GM13977 (cell line): ENCODE results near the gene RHBDD1.
"Not testable (repeated sequence)": the region's sequence is repeated elsewhere in the genome, so short reads cannot be mapped to it uniquely, and the experiment has no call there.

ENCODE experiments used
- DNase-seq: peaks from one replicate; pipeline ENCODE4 v3.0.0; 2012; ENCODE audit warnings: low spot score
- CTCF ChIP-seq: IDR thresholded peaks from 2 replicates; pipeline ENCODE4 v1.5.1; 2012; ENCODE audit warnings: mild to moderate bottlenecking, control low read depth; ENCODE audit not compliant: insufficient read depth; ENCODE audit errors: extremely low read depth, missing control alignments
- in situ Hi-C: fragments of 300-500 bp; cut with MboI; formaldehyde crosslinking; loops from one replicate; pipeline ENCODE4 v1.12.0; 2022; ENCODE audit warnings: low sequenced_read_pairs, low pct_unique_long_range_greater_than_20kb, mixed read lengths, inconsistent platforms; ENCODE audit not compliant: unreplicated experiment

Gene RHBDD1

GRCh38 chr2:226839161-226839560, 3.3 kb downstream of the RHBDD1 start:
- in situ Hi-C loops = no loop called here
- no peak for DNase-seq
- no peak for TF ChIP-seq CTCF

- TF ChIP-seq CTCF = no peak
- in situ Hi-C loops = no loop called here
- DNase-seq = no peak
Measured at GRCh38 chr2:226839951-226840350, 4.1 kb downstream of the RHBDD1 start.

GRCh38 chr2:226843001-226843400, 7.1 kb downstream of the RHBDD1 start:
- DNase-seq, in situ Hi-C loops: not testable (repeated sequence)

GRCh38 chr2:226845386-226846116, 9.7 kb downstream of the RHBDD1 start:
- TF ChIP-seq CTCF = no peak
- in situ Hi-C loops = no loop called here
- DNase-seq = no peak

DNA sequence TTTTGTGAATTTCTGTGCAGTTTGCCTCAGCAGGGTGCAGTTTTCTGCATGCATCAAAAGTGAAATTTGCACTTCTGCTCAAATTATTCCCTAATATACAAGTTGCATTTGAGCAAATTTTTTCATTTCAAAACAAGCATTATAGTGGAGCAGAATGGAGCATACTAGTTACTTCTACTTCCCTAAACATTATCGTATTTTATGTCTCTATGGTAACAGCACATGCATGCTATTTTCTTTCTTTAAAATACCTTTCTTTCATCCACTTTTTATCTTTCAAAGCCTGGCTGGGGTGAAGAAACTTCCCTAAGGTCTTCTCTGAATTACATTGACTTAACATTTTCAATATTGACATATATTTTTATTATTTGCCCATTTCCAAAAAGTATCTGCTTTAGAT, 11.2 kb downstream of the RHBDD1 start:
- TF ChIP-seq CTCF = no peak
- in situ Hi-C loops = no loop called here
- no peak for DNase-seq

DNA sequence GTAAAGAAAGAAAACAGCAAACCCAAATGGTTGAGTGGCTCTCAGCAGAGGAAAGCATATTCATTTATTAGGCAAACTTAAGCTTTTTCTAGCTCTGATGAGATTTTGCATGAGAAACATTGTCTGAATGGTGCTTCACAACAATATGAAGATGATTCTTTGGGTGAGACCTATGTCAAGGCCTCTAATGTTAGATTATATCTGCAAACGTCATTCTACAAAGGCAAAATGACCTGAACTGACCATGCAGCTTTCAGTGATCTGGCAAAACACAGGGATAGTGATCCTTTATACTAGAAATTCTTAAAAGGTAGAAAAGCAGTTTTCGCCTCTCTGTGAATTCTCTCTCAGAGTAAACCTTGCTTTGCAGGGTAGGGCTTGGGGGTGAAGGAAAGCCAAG, 11.7 kb downstream of the RHBDD1 start:
- no peak for DNase-seq
- TF ChIP-seq CTCF = no peak
- in situ Hi-C loops = no loop called here

GRCh38 chr2:226849349-226849748, 13.5 kb downstream of the RHBDD1 start:
- DNase-seq = no peak
- in situ Hi-C loops = no loop called here
- TF ChIP-seq CTCF = no peak
